ENCODE results near the gene MALT1. TPM values are rescaled to one million over a fixed set of nuclear protein-coding genes. Genes with fewer than 3 reads are reported as not detected.

MALT1 gene
- polyA plus RNA-seq, 3 donors, result 18.3 to 24.9 (median 23.8) TPM

- peaks cover 47 to 69% of the 10 kb centered on the region in 2 donors for H3K36me3 ChIP-seq (replicated peaks in 1 of 2; ENCODE audit: control insufficient read depth in 1 of 2, insufficient read depth in 2 of 2, low read length in 2 of 2)
- no peak overlapping the region for H3K27ac ChIP-seq (ENCODE audit: low read depth in 1 of 2, low read length in 2 of 2)
- no peak overlapping the region for H3K9ac ChIP-seq (ENCODE audit: insufficient read depth, low read length, poor library complexity, severe bottlenecking)
- H3K27me3 Mint-ChIP-seq (ENCODE audit: low read depth in 3 of 3), result peaks cover 0 to 3% (median 2%) of the 10 kb centered on the region in 3 donors
- TF ChIP-seq, protein P1, sequence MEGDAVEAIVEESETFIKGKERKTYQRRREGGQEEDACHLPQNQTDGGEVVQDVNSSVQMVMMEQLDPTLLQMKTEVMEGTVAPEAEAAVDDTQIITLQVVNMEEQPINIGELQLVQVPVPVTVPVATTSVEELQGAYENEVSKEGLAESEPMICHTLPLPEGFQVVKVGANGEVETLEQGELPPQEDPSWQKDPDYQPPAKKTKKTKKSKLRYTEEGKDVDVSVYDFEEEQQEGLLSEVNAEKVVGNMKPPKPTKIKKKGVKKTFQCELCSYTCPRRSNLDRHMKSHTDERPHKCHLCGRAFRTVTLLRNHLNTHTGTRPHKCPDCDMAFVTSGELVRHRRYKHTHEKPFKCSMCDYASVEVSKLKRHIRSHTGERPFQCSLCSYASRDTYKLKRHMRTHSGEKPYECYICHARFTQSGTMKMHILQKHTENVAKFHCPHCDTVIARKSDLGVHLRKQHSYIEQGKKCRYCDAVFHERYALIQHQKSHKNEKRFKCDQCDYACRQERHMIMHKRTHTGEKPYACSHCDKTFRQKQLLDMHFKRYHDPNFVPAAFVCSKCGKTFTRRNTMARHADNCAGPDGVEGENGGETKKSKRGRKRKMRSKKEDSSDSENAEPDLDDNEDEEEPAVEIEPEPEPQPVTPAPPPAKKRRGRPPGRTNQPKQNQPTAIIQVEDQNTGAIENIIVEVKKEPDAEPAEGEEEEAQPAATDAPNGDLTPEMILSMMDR (IDR thresholded peaks at IDR 0.05), result no peak
- H3K4me1 ChIP-seq (ENCODE audit: control insufficient read depth in 1 of 2, insufficient read depth in 2 of 2, low read length in 2 of 2), result no peaks in the 10 kb centered on the region
- peaks cover 0 to 6% (median 0%) of the 10 kb centered on the region in 7 donors for H3K9me3 Mint-ChIP-seq
- peaks cover 61 to 62% of the 10 kb centered on the region in 2 donors for H3K36me3 Mint-ChIP-seq
- H3K27ac Mint-ChIP-seq, result no peak overlapping the region
- peaks cover 17% of the 10 kb centered on the region for H3K79me2 ChIP-seq (ENCODE audit: insufficient read depth, low read length)
- H3K9me3 ChIP-seq (replicated peaks in 1 of 2; ENCODE audit: control insufficient read depth in 1 of 2, insufficient read depth in 1 of 2, low read length in 2 of 2), result no peaks in the 10 kb centered on the region
- no peak overlapping the region for H2AFZ ChIP-seq (ENCODE audit: insufficient read depth, low read depth, low read length, poor library complexity, severe bottlenecking)
- no peak overlapping the region for H3K4me3 Mint-ChIP-seq
- intact Hi-C loops (cut with micrococcal nuclease), result no loop called here
- no peak for DNase-seq
- peaks cover 6% of the 10 kb centered on the region for H3K4me1 Mint-ChIP-seq
- H3K27me3 ChIP-seq (ENCODE audit: control insufficient read depth in 2 of 2, insufficient read depth in 2 of 2, low read length in 2 of 2), result no peaks in the 10 kb centered on the region
- no peak overlapping the region for H3K4me2 ChIP-seq (replicated peaks; ENCODE audit: extremely low read depth, low read length, poor library complexity, severe bottlenecking)
- peaks cover 70% of the 10 kb centered on the region for H4K20me1 ChIP-seq (ENCODE audit: insufficient read depth, low read length)
- WGBS (ENCODE audit: insufficient coverage), result no CpG with 5 or more reads among the region's 1 CpG
- H3K4me3 ChIP-seq (replicated peaks in 1 of 3; ENCODE audit: low read depth in 2 of 3, low read length in 3 of 3), result no peak overlapping the region
Measured at GRCh38 chr18:58694221-58694620, 23.0 kb downstream of the MALT1 start.

GRCh38 chr18:58694720-58695468, 23.6 kb downstream of the MALT1 start:
- intact Hi-C loops (cut with micrococcal nuclease), result no loop called here
- no peak overlapping the region for H2AFZ ChIP-seq (ENCODE audit: insufficient read depth, low read depth, low read length, poor library complexity, severe bottlenecking)
- H3K4me1 Mint-ChIP-seq, result peaks cover 6% of the 10 kb centered on the region
- no peaks in the 10 kb centered on the region for H3K9me3 ChIP-seq (replicated peaks in 1 of 2; ENCODE audit: control insufficient read depth in 1 of 2, insufficient read depth in 1 of 2, low read length in 2 of 2)
- peak overlapping the region in 1 of 7 donors; percentile 26 for H3K27ac Mint-ChIP-seq
- H3K9ac ChIP-seq (ENCODE audit: insufficient read depth, low read length, poor library complexity, severe bottlenecking), result no peak overlapping the region
- peaks cover 54 to 56% of the 10 kb centered on the region in 2 donors for H3K36me3 Mint-ChIP-seq
- peaks cover 49 to 69% of the 10 kb centered on the region in 2 donors for H3K36me3 ChIP-seq (replicated peaks in 1 of 2; ENCODE audit: control insufficient read depth in 1 of 2, insufficient read depth in 2 of 2, low read length in 2 of 2)
- DNase-seq, result no peak
- 78% methylated on average over 1 of the region's 8 CpGs for WGBS (ENCODE audit: insufficient coverage)
- peaks cover 15% of the 10 kb centered on the region for H3K79me2 ChIP-seq (ENCODE audit: insufficient read depth, low read length)
- no peak overlapping the region for H3K4me3 Mint-ChIP-seq
- H3K4me1 ChIP-seq (ENCODE audit: control insufficient read depth in 1 of 2, insufficient read depth in 2 of 2, low read length in 2 of 2), result no peaks in the 10 kb centered on the region
- peaks cover 0 to 3% (median 2%) of the 10 kb centered on the region in 3 donors for H3K27me3 Mint-ChIP-seq (ENCODE audit: low read depth in 3 of 3)
- peaks cover 70% of the 10 kb centered on the region for H4K20me1 ChIP-seq (ENCODE audit: insufficient read depth, low read length)
- TF ChIP-seq, protein P1 (IDR thresholded peaks at IDR 0.05), result no peak
- H3K27me3 ChIP-seq (ENCODE audit: control insufficient read depth in 2 of 2, insufficient read depth in 2 of 2, low read length in 2 of 2), result no peaks in the 10 kb centered on the region
- no peak overlapping the region for H3K27ac ChIP-seq (ENCODE audit: low read depth in 1 of 2, low read length in 2 of 2)
- no peak overlapping the region for H3K4me3 ChIP-seq (replicated peaks in 1 of 3; ENCODE audit: low read depth in 2 of 3, low read length in 3 of 3)
- peaks cover 0 to 3% (median 0%) of the 10 kb centered on the region in 7 donors for H3K9me3 Mint-ChIP-seq
- H3K4me2 ChIP-seq (replicated peaks; ENCODE audit: extremely low read depth, low read length, poor library complexity, severe bottlenecking), result no peak overlapping the region

Data from CD14-positive monocyte (primary cell).